Measurements from ENCODE around the gene GABBR2. TPM values are rescaled to one million over a fixed set of nuclear protein-coding genes. Genes with fewer than 3 reads are reported as not detected.
"Not testable (repeated sequence)": the region's sequence is repeated elsewhere in the genome, so short reads cannot be mapped to it uniquely, and the experiment has no call there.

The GABBR2 gene
- total RNA-seq, 2 experiments from 2014 or later, result not detected

DNA sequence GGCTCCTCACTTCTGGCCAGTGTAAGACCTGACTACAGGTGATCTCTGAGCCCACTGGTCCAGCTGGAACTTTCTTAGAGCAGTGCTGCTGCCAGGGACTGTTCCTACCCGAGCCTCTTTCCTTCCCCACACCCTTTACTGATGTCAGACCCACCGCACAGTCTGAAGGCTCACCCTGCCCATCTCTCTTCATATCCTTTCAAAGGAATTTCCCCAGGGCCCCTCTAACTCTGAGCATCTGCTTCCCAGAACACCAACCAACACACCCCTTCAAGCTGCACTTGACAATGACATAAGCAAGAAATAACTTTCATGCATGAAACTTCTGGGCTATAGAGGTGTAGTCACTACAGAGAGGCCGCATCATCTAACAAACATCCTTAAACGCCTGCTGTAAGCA lies 119.6 kb downstream of the GABBR2 start:
- Histone ChIP-seq H3K9me3 (ENCODE audit: control insufficient read depth in 1 of 2, insufficient read depth in 1 of 2, low read length in 2 of 2) (no peaks in the 10 kb centered on the region), H3K27me3 (ENCODE audit: control insufficient read depth in 1 of 2, insufficient read depth in 2 of 2, low read length in 2 of 2) (no peaks in the 10 kb centered on the region), H3K27ac (ENCODE audit: low read depth in 1 of 2, low read length in 2 of 2) (no peak overlapping the region), H3K4me1 (ENCODE audit: insufficient read depth, low read length) (no peaks in the 10 kb centered on the region), H3K36me3 (ENCODE audit: insufficient read depth, low read length) (no peaks in the 10 kb centered on the region), H3K4me3 (ENCODE audit: low read length) (no peak overlapping the region)
- Mint-ChIP-seq H3K4me1 (ENCODE audit: low read depth) (no peaks in the 10 kb centered on the region), H3K27me3 (peaks cover 34% of the 10 kb centered on the region), H3K27ac (no peak overlapping the region), H3K36me3 (ENCODE audit: low read depth) (no peaks in the 10 kb centered on the region), H3K9me3 (peaks cover 2% of the 10 kb centered on the region), H3K4me3 (no peak overlapping the region)
- TF ChIP-seq CTCF (IDR thresholded peaks at IDR 0.05), result no peak
- no peak for DNase-seq
- ChIA-PET POLR2A (no interaction called here), CTCF (no interaction called here)
- ATAC-seq (ENCODE audit: poor library complexity), result no peak
- intact Hi-C loops (cut with DNase I, micrococcal nuclease), result no loop called here

GRCh38 chr9:98584853-98585438 lies 123.8 kb downstream of the GABBR2 start:
- DNase-seq; H3K9me3 ChIP-seq (ENCODE audit: control insufficient read depth in 1 of 2, insufficient read depth in 1 of 2, low read length in 2 of 2); H3K36me3 Mint-ChIP-seq (ENCODE audit: low read depth); H3K4me3 Mint-ChIP-seq; H3K4me3 ChIP-seq (ENCODE audit: low read length); H3K36me3 ChIP-seq (ENCODE audit: insufficient read depth, low read length); POLR2A ChIA-PET; ATAC-seq (ENCODE audit: poor library complexity); H3K27ac ChIP-seq (ENCODE audit: low read depth in 1 of 2, low read length in 2 of 2); H3K9me3 Mint-ChIP-seq; H3K27ac Mint-ChIP-seq; H3K27me3 ChIP-seq (ENCODE audit: control insufficient read depth in 1 of 2, insufficient read depth in 2 of 2, low read length in 2 of 2); CTCF ChIA-PET; intact Hi-C loops (cut with DNase I, micrococcal nuclease); H3K4me1 Mint-ChIP-seq (ENCODE audit: low read depth); H3K4me1 ChIP-seq (ENCODE audit: insufficient read depth, low read length): not testable (repeated sequence)
- H3K27me3 Mint-ChIP-seq, result peaks cover 32% of the 10 kb centered on the region

- H3K4me3 ChIP-seq (ENCODE audit: low read length), result no peak overlapping the region
- no peak for TF ChIP-seq CTCF (IDR thresholded peaks at IDR 0.05)
- POLR2A ChIA-PET, result no interaction called here
- DNase-seq, result no peak
- no peaks in the 10 kb centered on the region for H3K4me1 ChIP-seq (ENCODE audit: insufficient read depth, low read length)
- Mint-ChIP-seq H3K4me1 (ENCODE audit: low read depth) (no peaks in the 10 kb centered on the region), H3K27ac (no peak overlapping the region), H3K4me3 (no peak overlapping the region), H3K36me3 (ENCODE audit: low read depth) (no peaks in the 10 kb centered on the region), H3K9me3 (peaks cover 2% of the 10 kb centered on the region), H3K27me3 (peaks cover 32% of the 10 kb centered on the region)
- H3K36me3 ChIP-seq (ENCODE audit: insufficient read depth, low read length), result no peaks in the 10 kb centered on the region
- CTCF ChIA-PET, result no interaction called here
- H3K27me3 ChIP-seq (ENCODE audit: control insufficient read depth in 1 of 2, insufficient read depth in 2 of 2, low read length in 2 of 2), result peaks cover 2 to 8% of the 10 kb centered on the region in 2 experiments
- H3K27ac ChIP-seq (ENCODE audit: low read depth in 1 of 2, low read length in 2 of 2), result no peak overlapping the region
- ATAC-seq (ENCODE audit: poor library complexity), result no peak
- H3K9me3 ChIP-seq (ENCODE audit: control insufficient read depth in 1 of 2, insufficient read depth in 1 of 2, low read length in 2 of 2), result peaks cover 0 to 3% of the 10 kb centered on the region in 2 experiments
- intact Hi-C loops (cut with DNase I, micrococcal nuclease), result no loop called here
Observed at GRCh38 chr9:98584059-98584458, 124.7 kb downstream of the GABBR2 start.

DNA sequence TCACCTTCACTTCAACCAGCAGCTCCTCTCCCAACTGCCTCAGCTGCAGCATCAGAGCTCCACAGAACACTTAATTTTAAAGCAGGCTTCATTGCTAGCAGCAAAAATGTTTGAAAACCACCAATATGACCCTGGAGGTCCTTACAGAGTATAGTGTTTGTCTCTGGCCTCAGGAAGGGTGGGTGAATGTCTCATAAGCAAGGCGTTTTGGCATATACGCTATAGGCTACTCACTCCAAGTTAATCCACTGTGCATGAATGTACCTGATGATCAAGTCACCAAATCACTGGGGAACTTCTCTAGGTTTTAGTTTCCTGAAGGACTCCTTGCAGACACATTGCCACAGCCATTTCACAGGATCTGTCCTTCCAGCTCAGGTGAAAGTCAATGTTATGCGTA lies 125.3 kb downstream of the GABBR2 start:
- peaks cover 35% of the 10 kb centered on the region for H3K27me3 Mint-ChIP-seq
- H3K4me3 Mint-ChIP-seq, result no peak overlapping the region
- Histone ChIP-seq H3K27ac (ENCODE audit: low read depth in 1 of 2, low read length in 2 of 2) (no peak overlapping the region), H3K4me1 (ENCODE audit: insufficient read depth, low read length) (no peaks in the 10 kb centered on the region), H3K9me3 (ENCODE audit: control insufficient read depth in 1 of 2, insufficient read depth in 1 of 2, low read length in 2 of 2) (peaks cover 0 to 3% of the 10 kb centered on the region in 2 experiments), H3K27me3 (ENCODE audit: control insufficient read depth in 1 of 2, insufficient read depth in 2 of 2, low read length in 2 of 2) (peaks cover 2 to 8% of the 10 kb centered on the region in 2 experiments), H3K4me3 (ENCODE audit: low read length) (no peak overlapping the region), H3K36me3 (ENCODE audit: insufficient read depth, low read length) (no peaks in the 10 kb centered on the region)
- ATAC-seq (ENCODE audit: poor library complexity) (no peak), DNase-seq (no peak)
- TF ChIP-seq CTCF (IDR thresholded peaks at IDR 0.05), result no peak
- H3K36me3 Mint-ChIP-seq (ENCODE audit: low read depth), result no peaks in the 10 kb centered on the region
- H3K9me3 Mint-ChIP-seq, result peaks cover 2% of the 10 kb centered on the region
- CTCF ChIA-PET, result no interaction called here
- no peaks in the 10 kb centered on the region for H3K4me1 Mint-ChIP-seq (ENCODE audit: low read depth)
- H3K27ac Mint-ChIP-seq, result no peak overlapping the region
- POLR2A ChIA-PET, result no interaction called here
- intact Hi-C loops (cut with DNase I, micrococcal nuclease), result no loop called here

Data from CD4-positive, alpha-beta T cell (primary cell).